Endothelial cell of umbilical vein (primary cell): ENCODE measurements around the gene CCDC85A.

Experiments
- EZH2 ChIP-seq: IDR thresholded peaks from 2 replicates; pipeline ENCODE4 v1.6.1; 2012; ENCODE audit warnings: borderline replicate concordance, low read depth, mild to moderate bottlenecking, moderate library complexity, low read length, inconsistent platforms; ENCODE audit not compliant: severe bottlenecking
- GATA2 ChIP-seq: IDR thresholded peaks from 2 replicates; pipeline ENCODE4 v1.7.0; 2011; ENCODE audit warnings: low read depth, mild to moderate bottlenecking, moderate library complexity, mixed read lengths, low read length; ENCODE audit not compliant: insufficient read length, insufficient read depth
- MYC ChIP-seq: IDR thresholded peaks from one replicate; pipeline ENCODE4 v1.6.1; 2011; ENCODE audit warnings: mild to moderate bottlenecking, low read depth, low read length
- POLR2A ChIP-seq: IDR thresholded peaks from 2 replicates; pipeline ENCODE4 v1.6.1; 2012; ENCODE audit warnings: low read depth, mild to moderate bottlenecking, control low read depth, low read length
- TF ChIP-seq, protein P1 (sequence below), 2 donors: IDR thresholded peaks; 1 replicate in 1 of 2; 2 replicates in 1 of 2; pipeline ENCODE4 v1.5.1; 2011; ENCODE audit warnings: low read length in 2 of 2, mild to moderate bottlenecking in 2 of 2, moderate library complexity in 2 of 2, control low read depth in 1 of 2, inconsistent platforms in 1 of 2, low read depth in 1 of 2; ENCODE audit not compliant: insufficient read depth in 1 of 2; ENCODE audit errors: extremely low read depth in 1 of 2

DNA sequence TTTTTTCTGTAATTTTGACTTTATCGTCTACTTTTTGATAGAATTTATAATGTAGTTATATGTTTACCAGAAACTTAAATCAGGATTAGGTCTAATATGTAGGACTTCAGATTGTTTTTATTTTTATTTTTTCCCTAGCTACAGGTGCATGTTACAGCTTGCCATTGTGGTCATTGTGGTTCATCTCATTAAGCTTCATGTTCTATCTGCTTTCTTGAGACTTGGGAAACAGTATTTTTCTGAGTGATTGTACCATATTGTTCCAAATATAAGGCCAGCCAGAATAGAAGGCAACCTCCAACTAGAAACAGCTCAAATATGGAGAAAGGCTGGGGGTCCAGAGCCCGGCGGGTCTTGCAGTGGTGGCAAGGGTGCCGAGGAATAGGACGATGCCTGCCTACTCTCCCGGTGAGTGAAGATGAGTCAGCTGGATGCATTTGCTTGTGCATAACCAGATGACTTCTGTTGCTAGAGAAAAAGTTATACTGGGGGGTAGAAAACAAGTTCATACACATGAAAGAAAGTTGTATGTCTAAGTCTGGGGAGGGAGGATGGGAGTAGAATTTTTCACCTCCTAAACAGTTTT lies 188.4 kb downstream of the CCDC85A start:
- TF ChIP-seq, protein P1, sequence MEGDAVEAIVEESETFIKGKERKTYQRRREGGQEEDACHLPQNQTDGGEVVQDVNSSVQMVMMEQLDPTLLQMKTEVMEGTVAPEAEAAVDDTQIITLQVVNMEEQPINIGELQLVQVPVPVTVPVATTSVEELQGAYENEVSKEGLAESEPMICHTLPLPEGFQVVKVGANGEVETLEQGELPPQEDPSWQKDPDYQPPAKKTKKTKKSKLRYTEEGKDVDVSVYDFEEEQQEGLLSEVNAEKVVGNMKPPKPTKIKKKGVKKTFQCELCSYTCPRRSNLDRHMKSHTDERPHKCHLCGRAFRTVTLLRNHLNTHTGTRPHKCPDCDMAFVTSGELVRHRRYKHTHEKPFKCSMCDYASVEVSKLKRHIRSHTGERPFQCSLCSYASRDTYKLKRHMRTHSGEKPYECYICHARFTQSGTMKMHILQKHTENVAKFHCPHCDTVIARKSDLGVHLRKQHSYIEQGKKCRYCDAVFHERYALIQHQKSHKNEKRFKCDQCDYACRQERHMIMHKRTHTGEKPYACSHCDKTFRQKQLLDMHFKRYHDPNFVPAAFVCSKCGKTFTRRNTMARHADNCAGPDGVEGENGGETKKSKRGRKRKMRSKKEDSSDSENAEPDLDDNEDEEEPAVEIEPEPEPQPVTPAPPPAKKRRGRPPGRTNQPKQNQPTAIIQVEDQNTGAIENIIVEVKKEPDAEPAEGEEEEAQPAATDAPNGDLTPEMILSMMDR (IDR thresholded peaks at IDR 0.05; ENCODE audit: extremely low read depth in 1 of 2, insufficient read depth in 1 of 2, low read depth in 1 of 2, low read length in 2 of 2) = no peak
- no peak for TF ChIP-seq EZH2
- no peak for TF ChIP-seq POLR2A
- no peak for TF ChIP-seq GATA2
- no peak for TF ChIP-seq MYC
